OCI-LY3 (cell line): ENCODE data around the gene PRTFDC1.

Experiments
- H2AFZ ChIP-seq: fragments of 200-600, 300-600 bp; shearing (Covaris generic); 2 replicates; pipeline ENCODE4 v1.6.0; 2014; ENCODE audit warnings: antibody characterized with exemption, low read depth, low read length
- H3K27ac ChIP-seq: fragments of 200-600, 300-600 bp; sonication (generic); 2 replicates; pipeline ENCODE4 v1.5.1; 2014; ENCODE audit warnings: mild to moderate bottlenecking, low read length, moderate library complexity, mixed read lengths
- H3K27me3 ChIP-seq: fragments of 200-600, 300-600 bp; sonication (generic); 2 replicates; pipeline ENCODE4 v1.6.1; 2014; ENCODE audit warnings: low read depth, low read length, mixed read lengths
- H3K36me3 ChIP-seq: fragments of 200-600, 300-600 bp; sonication (generic); replicated peaks from 2 replicates; pipeline ENCODE3; 2014; ENCODE audit warnings: low read depth, low read length, mixed read lengths
- H3K4me1 ChIP-seq: fragments of 300-600, 200-600 bp; sonication (generic); 2 replicates; pipeline ENCODE4 v1.6.1; 2014; ENCODE audit warnings: low read length, mixed read lengths
- H3K4me2 ChIP-seq: fragments of 200-600, 300-600 bp; sonication (generic); 2 replicates; pipeline ENCODE4 v1.6.1; 2014; ENCODE audit warnings: low read length, mixed read lengths
- H3K4me3 ChIP-seq: fragments of 300-600, 200-600 bp; sonication (generic); 2 replicates; pipeline ENCODE4 v1.5.1; 2014; ENCODE audit warnings: antibody characterized with exemption, mild to moderate bottlenecking, low read length, moderate library complexity
- H3K79me2 ChIP-seq: fragments of 300-600, 200-600 bp; shearing (Covaris generic); 2 replicates; pipeline ENCODE4 v1.6.1; 2014; ENCODE audit warnings: mild to moderate bottlenecking, low read length, mixed read lengths
- H3K9ac ChIP-seq: fragments of 300-600, 200-600 bp; shearing (Covaris generic); 2 replicates; pipeline ENCODE4 v1.6.0; 2014; ENCODE audit warnings: mild to moderate bottlenecking, low read length, moderate library complexity
- H3K9me3 ChIP-seq: fragments of 200-600, 300-600 bp; shearing (Covaris generic); 2 replicates; pipeline ENCODE4 v1.6.1; 2014; ENCODE audit warnings: low read length, mixed read lengths; ENCODE audit not compliant: insufficient read depth
- H4K20me1 ChIP-seq: fragments of 200-600, 300-600 bp; sonication (generic); 2 replicates; pipeline ENCODE4 v1.6.1; 2016; ENCODE audit warnings: low read length, mixed read lengths; ENCODE audit not compliant: insufficient read depth
- EZH2phosphoT487 ChIP-seq: fragments of 200-600 bp; shearing (Covaris generic); IDR thresholded peaks from 2 replicates; pipeline ENCODE4 v1.6.1; 2018; ENCODE audit warnings: antibody characterized with exemption, mixed run types, low read depth
- TF ChIP-seq, protein P1 (sequence below): fragments of 200-600, 300-600 bp; sonication (generic); IDR thresholded peaks from 2 replicates; pipeline ENCODE4 v1.5.1; 2014; ENCODE audit warnings: antibody characterized with exemption, low read length, low read depth

PRTFDC1 gene

GRCh38 chr10:24930427-24930826 lies 22.0 kb downstream of the PRTFDC1 start:
- TF ChIP-seq, protein P1, sequence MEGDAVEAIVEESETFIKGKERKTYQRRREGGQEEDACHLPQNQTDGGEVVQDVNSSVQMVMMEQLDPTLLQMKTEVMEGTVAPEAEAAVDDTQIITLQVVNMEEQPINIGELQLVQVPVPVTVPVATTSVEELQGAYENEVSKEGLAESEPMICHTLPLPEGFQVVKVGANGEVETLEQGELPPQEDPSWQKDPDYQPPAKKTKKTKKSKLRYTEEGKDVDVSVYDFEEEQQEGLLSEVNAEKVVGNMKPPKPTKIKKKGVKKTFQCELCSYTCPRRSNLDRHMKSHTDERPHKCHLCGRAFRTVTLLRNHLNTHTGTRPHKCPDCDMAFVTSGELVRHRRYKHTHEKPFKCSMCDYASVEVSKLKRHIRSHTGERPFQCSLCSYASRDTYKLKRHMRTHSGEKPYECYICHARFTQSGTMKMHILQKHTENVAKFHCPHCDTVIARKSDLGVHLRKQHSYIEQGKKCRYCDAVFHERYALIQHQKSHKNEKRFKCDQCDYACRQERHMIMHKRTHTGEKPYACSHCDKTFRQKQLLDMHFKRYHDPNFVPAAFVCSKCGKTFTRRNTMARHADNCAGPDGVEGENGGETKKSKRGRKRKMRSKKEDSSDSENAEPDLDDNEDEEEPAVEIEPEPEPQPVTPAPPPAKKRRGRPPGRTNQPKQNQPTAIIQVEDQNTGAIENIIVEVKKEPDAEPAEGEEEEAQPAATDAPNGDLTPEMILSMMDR = no peak
- no peak for TF ChIP-seq EZH2phosphoT487
- Histone ChIP-seq H3K27me3 (no peaks in the 10 kb centered on the region), H3K4me1 (peaks cover 7% of the 10 kb centered on the region), H3K9ac (no peak overlapping the region), H3K79me2 (no peaks in the 10 kb centered on the region), H3K4me3 (no peak overlapping the region), H3K27ac (no peak overlapping the region), H3K4me2 (no peak overlapping the region), H3K9me3 (no peaks in the 10 kb centered on the region), H3K36me3 (no peaks in the 10 kb centered on the region), H2AFZ (no peak overlapping the region), H4K20me1 (no peaks in the 10 kb centered on the region)

DNA sequence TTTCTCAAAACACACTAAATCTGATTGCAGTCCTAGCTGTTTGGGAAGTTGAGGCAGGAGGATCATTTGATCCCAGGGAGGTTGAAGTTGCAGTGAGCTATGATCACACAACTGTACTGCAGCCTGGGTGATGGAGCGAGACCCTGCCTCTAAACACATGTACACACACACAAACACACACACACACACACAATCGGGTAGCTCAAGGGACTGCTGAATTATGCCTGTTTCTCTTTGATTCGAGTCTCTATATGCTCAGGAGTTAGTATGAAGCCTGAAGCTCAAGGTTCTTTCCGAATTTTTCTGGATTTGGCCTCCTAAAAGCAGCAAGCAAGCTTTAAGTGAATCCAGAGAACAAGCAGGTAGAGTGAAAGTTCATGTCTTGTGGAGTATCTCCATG lies 22.5 kb downstream of the PRTFDC1 start:
- Histone ChIP-seq H3K27me3 (no peaks in the 10 kb centered on the region), H3K4me1 (peaks cover 7% of the 10 kb centered on the region), H4K20me1 (no peaks in the 10 kb centered on the region), H3K4me3 (no peak overlapping the region), H3K27ac (no peak overlapping the region), H3K9me3 (no peaks in the 10 kb centered on the region), H3K36me3 (no peaks in the 10 kb centered on the region), H3K4me2 (no peak overlapping the region), H3K9ac (no peak overlapping the region), H3K79me2 (no peaks in the 10 kb centered on the region), H2AFZ (no peak overlapping the region)
- TF ChIP-seq EZH2phosphoT487 = no peak
- TF ChIP-seq, protein P1 = no peak

DNA sequence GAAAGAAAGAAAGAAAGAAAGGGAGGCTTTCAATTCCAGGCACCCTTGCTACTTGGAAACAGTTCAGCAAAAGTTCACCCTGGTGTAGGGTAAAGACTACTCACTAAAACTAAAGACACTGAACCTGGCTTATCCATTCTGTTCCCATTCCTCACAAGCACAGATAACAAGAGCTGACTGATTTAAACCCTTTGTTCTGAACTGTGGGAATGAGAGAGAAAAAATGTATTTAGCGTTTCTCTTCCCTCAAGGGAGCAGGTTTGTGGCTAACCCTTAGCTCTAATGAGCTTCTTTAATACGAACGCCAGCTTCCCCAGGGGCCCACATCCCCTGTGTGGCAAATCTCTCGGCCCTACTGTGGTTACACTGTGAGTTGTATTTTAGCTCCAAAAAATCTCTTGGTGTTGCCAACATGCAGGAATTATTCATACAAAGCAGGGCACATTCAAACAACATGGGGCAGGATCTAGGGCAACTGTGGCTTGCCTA lies 23.3 kb downstream of the PRTFDC1 start:
- Histone ChIP-seq H3K9me3 (no peaks in the 10 kb centered on the region), H3K79me2 (no peaks in the 10 kb centered on the region), H4K20me1 (no peaks in the 10 kb centered on the region), H3K4me1 (peaks cover 7% of the 10 kb centered on the region), H3K9ac (no peak overlapping the region), H3K4me3 (no peak overlapping the region), H3K36me3 (no peaks in the 10 kb centered on the region), H3K27me3 (no peaks in the 10 kb centered on the region), H2AFZ (no peak overlapping the region), H3K4me2 (no peak overlapping the region), H3K27ac (no peak overlapping the region)
- TF ChIP-seq EZH2phosphoT487 = no peak
- TF ChIP-seq, protein P1 = no peak

DNA sequence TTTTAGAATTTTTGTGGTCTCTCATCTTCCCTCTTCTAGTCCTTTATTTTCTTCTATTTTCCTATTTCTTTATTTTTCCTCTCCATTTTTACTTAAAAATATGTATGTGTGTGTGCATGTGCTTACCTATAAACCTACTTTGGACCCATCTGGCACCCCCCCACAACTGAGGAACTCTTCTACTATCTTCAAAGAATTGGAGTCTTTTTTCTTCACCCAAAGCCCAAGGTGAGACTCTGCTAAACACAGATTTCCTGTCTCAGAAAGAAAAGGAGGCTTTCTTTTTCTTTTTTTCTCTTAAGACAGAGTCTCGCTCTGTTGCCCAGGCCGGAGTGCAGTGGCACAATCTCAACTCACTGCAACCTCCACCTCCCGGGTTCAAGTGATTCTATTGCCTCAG lies 24.2 kb downstream of the PRTFDC1 start:
- no peak overlapping the region for H3K4me3 ChIP-seq
- H3K4me2 ChIP-seq = no peak overlapping the region
- TF ChIP-seq, protein P1 = no peak
- TF ChIP-seq EZH2phosphoT487 = no peak

More for the DNA sequence above, 24.2 kb downstream of the PRTFDC1 start:
- Histone ChIP-seq H3K36me3 (no peaks in the 10 kb centered on the region), H3K79me2 (no peaks in the 10 kb centered on the region), H3K9ac (no peak overlapping the region), H3K27me3 (no peaks in the 10 kb centered on the region), H3K27ac (no peak overlapping the region), H3K9me3 (no peaks in the 10 kb centered on the region), H4K20me1 (no peaks in the 10 kb centered on the region), H2AFZ (no peak overlapping the region), H3K4me1 (peaks cover 7% of the 10 kb centered on the region)
